Measurements from ENCODE around the gene DNAJC3.
"Not testable (repeated sequence)": the region's sequence is repeated elsewhere in the genome, so short reads cannot be mapped to it uniquely, and the experiment has no call there.

DNAJC3 gene

DNA sequence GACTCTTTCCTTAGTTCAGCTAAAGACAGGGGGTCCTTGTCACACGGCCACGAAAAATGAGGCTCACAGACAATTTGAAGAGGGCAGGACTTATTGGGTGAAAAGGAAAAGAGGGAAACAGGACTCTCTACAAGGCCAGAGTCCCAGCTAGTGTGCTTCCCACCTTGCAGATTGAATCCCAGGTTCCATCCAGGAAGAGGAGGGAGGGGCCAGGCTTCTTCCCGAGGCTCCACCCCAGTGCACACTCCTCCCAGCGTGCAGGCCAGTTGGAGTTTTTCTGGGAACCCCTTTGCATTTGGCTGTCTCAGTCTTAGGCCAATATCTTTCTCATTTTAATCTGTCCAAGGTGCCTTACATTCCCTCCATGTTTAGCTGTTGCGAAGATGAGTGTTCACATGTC, 106.8 kb downstream of the DNAJC3 start:
- DNase-seq (ENCODE audit: low read depth), result no peak

GRCh38 chr13:95784161-95784899, 107.4 kb downstream of the DNAJC3 start:
- no peak for DNase-seq (ENCODE audit: low read depth)

DNA sequence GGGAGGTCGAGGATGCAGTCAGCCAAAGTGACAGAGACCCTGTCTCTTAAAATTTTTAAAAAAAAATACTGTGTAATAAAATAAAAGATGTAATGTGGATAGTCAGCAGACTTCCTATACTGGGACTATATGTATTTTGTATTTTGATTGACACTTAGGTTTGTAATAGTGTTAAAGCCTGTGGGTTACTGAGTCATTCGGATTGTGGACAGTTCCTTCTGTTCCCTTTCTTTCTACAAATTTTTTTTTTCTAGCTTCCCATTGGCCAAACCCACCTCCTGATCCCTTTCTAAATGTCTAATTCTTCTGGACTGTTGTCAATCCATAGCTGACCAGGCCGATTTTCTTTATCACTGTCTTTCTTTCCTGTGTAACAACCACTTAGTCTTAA, 108.0 kb downstream of the DNAJC3 start:
- DNase-seq (ENCODE audit: low read depth), result no peak

DNA sequence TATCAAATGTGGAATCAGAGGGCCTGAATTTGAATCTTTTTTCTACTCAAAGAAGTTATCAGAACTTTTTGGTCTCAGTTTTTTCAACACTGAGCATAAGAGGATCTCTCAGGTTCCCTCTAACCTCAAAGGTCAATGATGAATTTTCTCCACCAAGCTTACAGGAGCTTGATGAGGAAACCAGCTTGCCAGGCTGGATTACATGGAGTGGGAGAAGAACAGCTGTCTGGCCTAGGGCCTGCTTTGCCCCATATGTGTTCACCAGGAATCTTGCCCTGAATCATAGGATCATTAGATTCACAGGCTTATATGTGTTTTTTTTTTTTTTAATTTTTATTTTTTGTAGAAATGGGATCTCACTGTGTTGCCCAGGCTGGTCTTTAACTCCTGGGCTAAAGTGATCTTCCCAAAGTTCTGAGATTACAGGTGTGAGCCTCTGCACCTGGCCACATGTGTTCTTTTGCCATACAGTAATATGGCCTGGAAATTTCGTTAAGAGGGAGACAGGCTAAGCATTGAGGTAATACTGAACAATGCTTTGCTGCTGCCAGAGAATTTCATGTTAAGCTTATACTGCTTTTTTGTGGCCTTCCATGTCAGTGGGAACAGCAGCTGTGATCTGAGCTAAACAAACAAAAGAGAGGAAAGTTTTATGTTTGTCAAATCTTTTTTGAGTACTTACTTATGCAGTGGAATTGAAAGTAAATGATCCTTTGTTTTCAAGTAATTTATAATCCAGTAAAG, 110.6 kb downstream of the DNAJC3 start:
- no peak for DNase-seq (ENCODE audit: low read depth)

- no peak for DNase-seq (ENCODE audit: low read depth)
Observed at GRCh38 chr13:95788100-95788463, 111.1 kb downstream of the DNAJC3 start.

DNA sequence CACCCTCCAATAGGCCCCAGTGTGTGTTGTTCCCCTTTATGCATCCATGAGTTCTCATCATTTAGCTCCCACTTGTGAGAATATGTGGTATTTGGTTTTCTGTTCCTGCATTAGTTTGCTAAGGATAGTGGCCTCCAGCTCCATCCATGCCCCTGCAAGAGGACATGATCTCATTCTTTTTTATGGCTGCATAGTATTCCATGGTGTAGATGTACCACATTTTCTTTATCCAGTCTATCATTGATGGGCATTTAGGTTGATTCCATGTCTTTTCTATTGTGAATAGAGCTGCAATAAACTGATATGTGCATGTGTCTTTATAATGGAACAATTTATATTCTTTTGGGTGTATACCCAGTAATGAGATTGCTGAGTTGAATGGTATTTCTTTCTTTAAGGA, 112.4 kb downstream of the DNAJC3 start:
- not testable (repeated sequence) for DNase-seq (ENCODE audit: low read depth)

- DNase-seq (ENCODE audit: low read depth), result no peak
Observed at GRCh38 chr13:95791084-95791722, 114.3 kb downstream of the DNAJC3 start.

DNA sequence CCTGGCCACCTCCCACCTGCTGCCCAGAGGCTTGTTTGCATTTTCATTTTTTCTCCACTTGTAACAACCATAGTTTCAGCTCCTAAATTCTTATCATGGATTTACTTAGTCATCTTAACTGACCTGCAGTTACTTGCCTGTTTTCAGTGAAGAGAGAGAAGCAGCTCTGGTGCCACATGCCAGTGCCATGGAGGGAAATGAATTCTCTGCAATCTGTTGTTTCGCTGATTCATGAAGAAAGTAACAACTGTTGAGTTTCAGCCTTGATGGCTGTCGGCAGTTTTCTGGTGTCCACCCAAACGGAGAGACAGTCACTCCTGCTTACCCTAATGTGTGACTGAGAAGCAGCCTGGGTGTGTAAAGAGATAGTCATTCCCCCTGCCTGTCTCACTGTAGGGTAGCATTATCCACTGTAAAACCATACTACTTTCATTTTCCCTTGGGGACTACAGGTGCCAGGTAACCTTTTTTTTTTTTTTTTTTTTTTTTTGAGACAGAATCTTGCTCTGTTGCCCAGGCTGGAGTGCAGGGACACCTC, 116.1 kb downstream of the DNAJC3 start:
- no peak for DNase-seq (ENCODE audit: low read depth)

DNA sequence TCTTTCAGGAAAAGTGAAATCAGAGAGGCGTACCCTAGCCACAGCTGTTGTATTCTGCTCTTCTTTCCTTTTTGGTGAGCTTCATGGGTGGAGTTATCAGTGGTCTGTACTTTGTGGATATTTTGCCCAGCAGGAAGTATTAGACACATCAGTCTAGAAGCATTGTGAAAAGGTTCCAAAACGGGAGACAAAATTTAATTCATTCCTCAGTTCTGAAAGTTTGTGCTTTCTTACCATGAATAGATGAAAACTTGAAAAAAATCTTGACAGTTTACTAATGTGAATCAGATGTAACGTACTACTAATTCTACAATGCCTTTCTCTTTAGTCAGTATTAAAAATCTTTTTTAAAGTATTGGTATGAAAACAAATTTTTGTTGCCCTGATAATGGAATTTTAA, 116.8 kb downstream of the DNAJC3 start:
- no peak for DNase-seq (ENCODE audit: low read depth)

DNA sequence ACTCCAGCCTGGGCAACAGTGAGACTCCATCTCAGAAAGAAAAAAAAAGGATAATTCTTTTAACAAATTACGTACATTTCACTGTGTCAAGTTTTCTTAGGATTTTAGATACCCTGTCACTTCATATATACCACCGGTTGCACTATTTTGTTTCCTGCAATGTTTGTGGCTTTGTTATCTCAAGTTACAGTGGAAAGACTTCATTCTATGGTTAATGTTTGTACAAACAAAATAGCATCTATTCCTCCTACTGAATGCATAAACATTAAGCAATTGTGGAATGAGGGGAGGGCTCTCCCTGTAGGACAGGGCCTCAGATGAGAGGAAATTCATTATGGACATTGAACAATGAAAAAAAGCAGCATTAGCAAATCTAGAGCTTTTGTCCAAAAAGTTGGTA, 120.1 kb downstream of the DNAJC3 start:
- no peak for DNase-seq (ENCODE audit: low read depth)

- no peak for DNase-seq (ENCODE audit: low read depth)
Observed at GRCh38 chr13:95800436-95800835, 123.5 kb downstream of the DNAJC3 start.

DNA sequence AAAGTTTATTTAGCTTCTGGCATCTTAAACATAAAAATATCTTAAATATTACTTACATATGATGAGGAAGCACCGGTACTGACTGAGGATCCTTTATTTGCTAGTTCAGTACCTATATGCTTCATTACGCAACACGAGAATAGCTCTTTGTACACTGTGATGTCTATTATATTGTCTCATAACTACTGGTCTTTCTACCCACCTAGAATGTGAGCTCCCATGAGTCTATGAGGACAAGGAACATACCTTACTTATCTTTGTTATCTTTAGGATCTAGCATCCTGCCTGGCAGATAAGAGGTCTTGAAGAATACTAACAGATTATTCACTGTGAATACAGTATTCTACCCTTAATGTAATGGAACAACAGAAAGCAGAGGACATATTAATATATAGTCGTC, 124.9 kb downstream of the DNAJC3 start:
- no peak for DNase-seq (ENCODE audit: low read depth)

- no peak for DNase-seq (ENCODE audit: low read depth)
Observed at GRCh38 chr13:95805921-95806320, 129.0 kb downstream of the DNAJC3 start.

- DNase-seq (ENCODE audit: low read depth), result no peak
Observed at GRCh38 chr13:95809429-95809828, 132.5 kb downstream of the DNAJC3 start.

DNA sequence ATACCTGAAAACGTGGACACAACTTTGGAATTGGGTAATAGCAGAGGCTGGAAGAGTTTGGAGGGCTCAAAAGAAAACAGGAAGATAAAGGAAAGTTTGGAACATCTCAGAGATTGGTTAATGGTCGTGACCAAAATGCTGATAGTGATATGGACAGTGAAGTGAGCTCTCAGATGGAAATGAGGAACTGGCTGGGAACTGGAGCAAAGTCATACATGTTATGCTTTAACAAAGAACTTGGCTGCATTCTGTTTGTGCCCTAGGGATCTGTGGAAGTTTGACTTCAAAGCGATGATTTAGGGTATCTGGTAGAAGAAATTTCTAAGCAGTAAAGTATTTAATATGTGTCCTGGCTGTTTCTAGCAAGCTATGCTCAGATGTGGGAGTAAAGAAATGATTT, 136.2 kb downstream of the DNAJC3 start:
- no peak for DNase-seq (ENCODE audit: low read depth)

DNA sequence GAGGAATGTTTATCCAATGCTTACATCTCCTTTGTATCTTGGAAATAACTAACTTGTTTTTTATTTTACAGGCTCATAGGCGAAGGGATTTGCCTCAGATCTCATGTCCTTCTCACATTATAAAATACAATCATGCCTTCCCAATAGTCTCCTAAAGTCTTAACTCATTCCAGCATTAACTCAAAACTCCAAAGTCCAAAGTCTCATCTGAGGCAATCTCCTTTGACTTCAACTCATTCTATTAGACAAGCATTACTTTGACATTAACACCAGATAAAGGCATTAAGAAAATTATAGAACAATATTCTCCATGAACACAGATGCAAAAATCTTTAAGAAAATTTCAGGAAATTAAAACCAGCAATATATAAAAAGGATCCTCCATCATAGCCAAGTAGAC, 137.6 kb downstream of the DNAJC3 start:
- no peak for DNase-seq (ENCODE audit: low read depth)

DNA sequence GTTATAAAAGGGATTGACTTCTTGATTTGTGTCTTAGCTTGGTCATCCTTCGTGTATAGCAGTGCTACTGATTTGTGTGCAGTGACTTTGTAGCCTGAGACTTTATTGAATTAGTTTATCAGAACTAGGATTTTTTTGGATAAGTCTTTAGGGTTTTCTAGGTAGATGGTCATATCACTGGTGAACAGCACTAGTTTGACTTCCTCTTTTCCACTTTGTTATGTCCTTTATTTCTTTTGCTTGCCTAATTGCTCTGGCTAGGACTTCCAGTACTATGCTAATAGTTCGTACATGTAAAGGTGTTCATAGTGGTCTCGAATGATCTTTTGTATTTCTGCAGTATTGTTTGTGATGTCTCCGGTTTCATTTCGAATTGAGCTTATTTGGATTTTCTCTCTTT, 145.4 kb downstream of the DNAJC3 start:
- DNase-seq (ENCODE audit: low read depth), result no peak

DNA sequence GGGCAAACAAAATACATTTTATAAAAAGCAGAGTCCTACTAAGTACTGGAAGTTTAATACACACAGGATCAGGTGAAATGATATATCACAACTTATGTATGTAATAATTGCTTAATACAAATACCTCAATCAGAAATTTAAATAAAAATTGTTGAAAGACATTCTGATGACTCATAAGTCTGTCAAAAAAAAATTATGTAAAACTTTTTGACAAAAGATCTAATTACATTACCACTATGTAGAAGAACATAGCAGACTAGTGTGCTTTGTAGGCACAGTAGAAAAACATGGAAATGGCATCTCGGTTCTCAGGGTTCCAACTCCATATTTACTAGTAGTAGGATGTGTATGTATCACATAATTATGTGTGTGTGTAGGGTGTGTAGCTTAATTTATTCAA, 156.2 kb downstream of the DNAJC3 start:
- DNase-seq (ENCODE audit: low read depth), result no peak

DNA sequence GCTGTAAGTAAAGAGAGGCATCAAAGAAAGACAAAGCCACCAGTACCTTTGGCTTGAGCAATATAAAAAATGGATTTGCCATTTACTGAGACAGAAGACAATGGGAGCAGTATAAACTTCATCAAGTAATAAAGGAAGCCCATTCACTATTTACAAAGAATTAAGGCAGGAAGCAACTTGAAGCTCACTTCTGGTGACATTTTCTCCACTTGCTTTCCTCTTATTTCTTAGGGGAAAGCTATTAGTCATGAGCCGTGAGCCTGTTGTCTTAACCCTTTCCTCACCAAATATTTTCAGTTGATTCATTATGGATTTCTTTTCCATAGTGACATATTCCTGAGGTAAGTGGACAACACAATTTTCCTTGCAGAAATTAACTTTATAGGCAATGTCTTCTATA, 156.8 kb downstream of the DNAJC3 start:
- no peak for DNase-seq (ENCODE audit: low read depth)

- peak; percentile 38 for DNase-seq (ENCODE audit: low read depth)
Observed at GRCh38 chr13:95834134-95834765, 157.3 kb downstream of the DNAJC3 start.

DNA sequence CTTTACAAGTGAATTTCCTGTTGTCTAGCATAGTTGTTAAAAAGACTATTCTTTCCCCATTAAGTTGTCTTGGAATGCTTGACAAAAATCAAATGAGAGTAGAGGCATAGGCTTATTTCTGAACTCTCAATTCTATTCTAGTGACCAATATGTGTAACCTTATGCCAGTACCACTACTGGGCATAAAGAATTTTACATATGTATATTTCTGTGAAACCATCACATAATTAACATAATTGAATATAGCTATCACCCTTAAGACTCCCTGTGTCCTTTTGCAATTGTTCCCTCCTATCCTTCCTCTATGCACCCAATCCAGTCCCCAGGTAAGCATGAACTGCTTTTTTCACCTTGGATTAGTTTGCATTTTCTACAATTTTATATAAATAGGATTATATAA, 165.0 kb downstream of the DNAJC3 start:
- no peak for DNase-seq (ENCODE audit: low read depth)

- no peak for DNase-seq (ENCODE audit: low read depth)
Observed at GRCh38 chr13:95842898-95843297, 166.0 kb downstream of the DNAJC3 start.
